ENCODE data around the gene ZSCAN18.
"Not testable (repeated sequence)": the region's sequence is repeated elsewhere in the genome, so short reads cannot be mapped to it uniquely, and the experiment has no call there.

Gene ZSCAN18, protein sequence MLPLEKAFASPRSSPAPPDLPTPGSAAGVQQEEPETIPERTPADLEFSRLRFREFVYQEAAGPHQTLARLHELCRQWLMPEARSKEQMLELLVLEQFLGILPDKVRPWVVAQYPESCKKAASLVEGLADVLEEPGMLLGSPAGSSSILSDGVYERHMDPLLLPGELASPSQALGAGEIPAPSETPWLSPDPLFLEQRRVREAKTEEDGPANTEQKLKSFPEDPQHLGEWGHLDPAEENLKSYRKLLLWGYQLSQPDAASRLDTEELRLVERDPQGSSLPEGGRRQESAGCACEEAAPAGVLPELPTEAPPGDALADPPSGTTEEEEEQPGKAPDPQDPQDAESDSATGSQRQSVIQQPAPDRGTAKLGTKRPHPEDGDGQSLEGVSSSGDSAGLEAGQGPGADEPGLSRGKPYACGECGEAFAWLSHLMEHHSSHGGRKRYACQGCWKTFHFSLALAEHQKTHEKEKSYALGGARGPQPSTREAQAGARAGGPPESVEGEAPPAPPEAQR

DNA sequence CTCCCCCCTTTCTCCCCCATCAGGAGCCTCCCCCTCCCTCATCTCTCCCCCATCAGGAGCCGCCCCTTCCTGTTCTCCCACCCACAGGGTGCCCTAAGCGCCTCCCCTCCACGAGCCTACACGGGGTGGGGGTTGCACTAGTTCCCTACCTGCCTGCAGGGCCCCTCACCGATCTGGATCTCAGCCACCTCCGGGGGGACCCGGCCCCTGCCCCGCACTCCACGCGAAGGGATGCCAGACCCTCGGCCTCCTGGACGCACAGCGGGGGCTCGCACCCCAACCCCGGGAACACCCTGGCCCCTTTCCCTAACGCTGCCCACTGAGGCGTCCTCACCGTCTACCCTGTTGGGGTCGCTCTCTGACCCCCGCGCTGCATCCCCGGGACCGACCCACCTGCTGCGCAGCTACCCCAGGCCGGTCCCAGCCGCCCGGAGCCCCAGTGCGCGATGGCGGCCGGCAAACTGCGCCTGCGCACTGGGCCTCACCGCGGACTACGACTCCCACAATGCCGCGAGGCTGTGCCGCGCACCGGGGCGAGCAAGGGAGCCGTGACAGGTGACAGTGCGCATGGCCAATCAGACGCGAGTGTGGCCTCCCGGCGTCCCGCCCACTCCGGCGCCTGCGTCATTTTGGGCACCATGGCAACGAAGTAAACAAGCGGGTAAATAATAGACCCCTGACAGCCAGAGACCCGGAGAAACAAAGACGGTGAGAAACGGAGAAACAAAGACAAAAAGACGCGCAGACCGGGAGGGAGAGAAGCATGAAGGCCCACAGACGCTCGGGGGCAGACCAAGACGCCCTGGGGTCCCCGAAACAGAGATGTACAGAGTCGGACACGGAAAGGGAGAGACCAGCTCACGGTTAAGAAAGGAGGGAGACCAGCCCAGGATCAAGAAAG is at the start of gene ZSCAN18:
Gene ZSCAN18 (minus strand): TSS at position 451 of the 901 bp plus-strand sequence. CDS start 7,964 bp downstream, outside the sequence.
- DNase-seq: peak; percentile 93

DNA sequence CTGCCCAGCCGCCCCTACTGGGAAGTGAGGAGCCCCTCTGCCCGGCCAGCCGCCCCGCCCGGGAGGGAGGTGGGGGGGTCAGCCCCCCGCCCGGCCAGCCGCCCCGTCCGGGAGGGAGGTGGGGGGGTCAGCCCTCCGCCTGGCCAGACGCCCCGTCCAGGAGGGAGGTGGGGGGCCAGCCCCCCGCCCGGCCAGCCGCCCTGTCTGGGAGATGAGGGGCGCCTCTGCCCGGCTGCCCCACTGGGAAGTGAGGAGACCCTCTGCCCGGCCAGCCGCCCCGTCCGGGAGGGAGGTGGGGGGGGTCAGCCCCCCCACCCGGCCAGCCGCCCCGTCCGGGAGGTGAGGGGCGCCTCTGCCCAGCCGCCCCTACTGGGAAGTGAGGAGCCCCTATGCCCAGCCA is 49.4 kb upstream of the ZSCAN18 start:
- not testable (repeated sequence) for DNase-seq

DNA sequence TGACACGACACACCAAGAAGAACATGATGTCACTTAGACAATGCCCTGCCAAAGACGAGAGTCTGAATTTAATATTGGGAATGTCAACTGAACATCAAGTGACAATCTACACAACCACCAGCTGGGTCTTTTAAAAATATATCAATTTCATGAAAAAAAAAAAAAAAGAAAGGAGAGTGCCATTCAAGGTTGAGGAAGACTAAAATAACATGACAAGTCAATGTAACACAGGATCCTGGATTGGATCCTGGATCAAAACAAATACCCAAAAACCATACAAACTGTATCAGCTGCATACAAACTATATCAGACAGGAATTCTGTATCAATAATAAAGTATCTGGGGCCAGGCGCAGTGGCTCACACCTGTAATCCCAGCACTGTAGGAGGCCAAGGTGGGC is 47.8 kb upstream of the ZSCAN18 start:
- no peak for DNase-seq

DNA sequence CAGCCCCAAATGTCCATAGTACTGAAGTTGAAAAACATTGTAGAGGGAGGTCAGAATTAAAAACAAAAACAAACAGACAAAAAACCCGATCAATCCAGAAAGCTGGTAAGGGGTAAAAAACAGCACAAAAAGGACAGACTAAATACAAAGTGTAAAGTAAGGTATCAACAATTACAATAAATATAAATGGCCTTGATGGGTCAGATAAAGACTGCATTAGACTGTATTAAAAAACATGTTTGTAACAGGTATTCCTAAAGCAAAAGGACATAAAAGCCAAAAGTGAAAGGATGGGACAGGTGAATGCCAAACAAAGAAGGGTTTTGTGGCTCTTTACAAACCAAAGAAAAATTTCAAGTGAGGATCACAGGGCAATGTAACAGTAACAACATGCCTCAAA is 36.2 kb upstream of the ZSCAN18 start:
- no peak for DNase-seq

DNA sequence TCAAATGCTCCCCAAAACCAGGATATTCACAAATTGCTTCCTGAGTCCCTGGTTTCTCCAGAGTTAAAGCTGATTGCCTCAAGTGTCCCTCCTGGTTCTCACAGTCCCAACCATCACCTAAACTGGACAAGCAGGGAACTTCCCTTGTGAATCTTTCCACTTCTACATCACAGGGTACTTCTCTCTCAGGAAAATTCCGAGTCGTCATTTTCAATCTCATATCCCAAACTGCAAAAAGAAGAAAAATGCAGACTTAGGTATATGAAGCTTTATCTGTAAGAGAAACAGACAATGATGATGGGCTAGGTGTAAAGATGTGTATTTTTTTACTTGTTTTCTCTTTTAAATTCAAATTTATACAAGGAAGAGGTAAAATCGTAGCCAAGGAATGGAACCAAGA is 31.3 kb upstream of the ZSCAN18 start:
- DNase-seq: no peak

DNA sequence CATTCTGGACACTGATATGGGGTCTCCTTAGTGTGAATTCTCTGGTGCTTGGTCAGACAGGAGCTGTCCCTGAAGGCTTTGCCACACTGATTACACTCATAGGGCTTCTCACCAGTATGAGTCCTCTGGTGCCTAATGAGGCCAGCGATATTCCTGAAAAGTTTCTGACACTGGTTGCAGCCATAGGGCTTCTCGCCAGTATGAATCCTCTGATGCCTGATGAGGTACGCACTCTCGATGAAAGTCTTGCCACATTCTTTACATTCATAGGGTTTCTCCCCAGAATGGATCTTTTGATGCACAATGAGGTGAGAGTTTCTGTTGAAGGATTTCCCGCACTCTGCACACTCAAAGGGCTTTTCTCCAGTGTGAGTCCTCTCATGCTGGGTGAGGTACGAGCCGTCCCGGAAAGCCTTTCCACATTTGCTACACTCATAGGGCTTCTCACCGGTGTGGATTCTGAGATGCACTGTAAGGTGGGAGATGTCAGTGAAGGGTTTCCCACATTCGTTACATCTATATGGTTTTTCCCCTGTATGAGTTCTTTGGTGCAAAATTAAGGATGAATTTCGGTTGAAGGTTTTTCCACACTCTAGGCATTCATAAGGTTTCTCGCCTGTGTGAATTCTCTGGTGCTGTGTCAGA is 30.1 kb upstream of the ZSCAN18 start:
- DNase-seq: no peak

DNA sequence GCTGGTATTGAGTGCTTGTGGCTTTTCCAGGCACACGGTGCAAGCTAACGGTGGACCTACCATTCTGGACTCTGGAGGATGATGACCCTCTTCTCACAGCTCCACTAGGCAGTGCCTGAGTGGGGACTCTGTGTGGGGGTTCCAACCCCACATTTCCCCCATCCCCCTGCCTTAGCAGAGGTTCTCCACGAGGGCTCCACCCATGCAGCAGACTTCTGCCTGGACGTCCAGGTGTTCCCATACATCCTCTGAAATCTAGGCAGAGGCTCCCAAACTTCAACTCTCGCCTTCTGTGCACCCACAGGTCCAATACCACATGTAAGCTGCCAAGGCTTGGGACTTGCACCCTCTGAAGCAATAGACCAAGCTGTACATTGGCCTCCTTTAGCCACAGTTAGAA is 25.3 kb upstream of the ZSCAN18 start:
- no peak for DNase-seq

DNA sequence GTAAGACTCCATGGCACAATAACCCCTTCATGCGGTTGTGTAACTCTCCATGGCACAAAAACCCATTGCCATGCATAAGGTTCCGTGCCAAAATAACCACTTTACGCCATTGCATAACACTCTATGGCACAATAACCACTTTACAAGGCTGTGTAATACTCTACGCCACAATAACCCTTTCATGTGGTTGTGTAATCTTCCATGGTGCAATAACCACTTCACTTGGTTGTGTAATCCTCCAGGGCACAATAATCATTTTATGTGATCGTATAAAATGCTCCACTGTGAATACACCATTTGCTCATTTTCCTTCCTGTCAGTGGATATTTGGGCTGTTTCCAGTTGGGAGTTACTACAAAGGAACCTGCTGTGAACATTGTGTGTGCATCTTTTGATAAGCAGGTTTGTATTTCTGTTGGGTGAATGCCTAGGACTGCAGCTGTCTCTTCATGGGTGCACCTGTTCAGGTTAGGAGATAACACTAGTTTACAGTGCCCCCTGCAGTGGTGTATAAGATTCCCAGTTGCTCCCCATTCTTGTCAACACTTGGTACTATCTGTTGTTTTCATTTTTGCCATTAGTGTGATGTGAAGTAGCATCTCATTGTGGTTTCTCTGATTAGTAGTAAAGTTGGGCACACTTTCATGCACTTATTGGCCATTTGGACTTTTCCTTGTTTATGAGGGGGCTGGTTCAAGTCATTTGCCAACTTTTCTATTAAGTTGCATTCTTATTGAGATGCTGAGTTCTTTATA is 21.1 kb upstream of the ZSCAN18 start:
- no peak for DNase-seq

DNA sequence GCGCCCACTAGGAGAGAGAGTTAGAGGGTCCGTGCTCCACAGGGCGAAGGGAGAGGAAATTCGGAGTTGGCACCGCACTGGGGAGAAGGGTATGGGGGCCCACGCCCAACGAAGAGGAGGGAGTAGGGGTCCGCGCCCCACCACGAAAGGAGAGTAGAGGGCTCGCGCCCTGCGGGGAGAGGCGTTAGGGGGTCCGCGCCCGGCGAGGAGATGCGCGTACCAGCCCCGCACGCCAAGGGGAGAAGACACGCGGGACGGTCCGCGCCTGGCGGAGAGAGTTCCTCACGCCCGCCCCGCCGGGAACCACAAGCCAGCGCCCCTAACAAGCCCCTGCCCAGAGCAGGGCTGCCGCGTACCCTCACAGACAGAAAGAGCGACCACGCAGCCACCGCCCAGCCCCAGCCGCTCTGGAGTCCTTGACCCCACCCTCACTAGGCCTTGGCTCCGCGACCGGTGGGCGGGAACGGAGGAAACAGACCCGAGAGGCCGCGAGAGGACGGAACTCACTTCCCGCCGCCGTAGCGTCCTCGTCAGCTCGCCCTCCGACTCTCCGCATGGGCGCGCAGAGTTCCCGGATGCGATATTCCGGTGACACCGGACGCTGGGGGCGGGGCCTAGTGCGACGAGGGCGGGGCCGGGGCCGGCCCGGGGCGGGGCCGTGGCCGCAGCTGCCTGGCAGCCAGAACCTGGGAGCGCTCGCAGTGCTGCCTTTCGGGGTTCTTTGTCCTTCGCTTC is 20.0 kb upstream of the ZSCAN18 start:
- DNase-seq: no peak

DNA sequence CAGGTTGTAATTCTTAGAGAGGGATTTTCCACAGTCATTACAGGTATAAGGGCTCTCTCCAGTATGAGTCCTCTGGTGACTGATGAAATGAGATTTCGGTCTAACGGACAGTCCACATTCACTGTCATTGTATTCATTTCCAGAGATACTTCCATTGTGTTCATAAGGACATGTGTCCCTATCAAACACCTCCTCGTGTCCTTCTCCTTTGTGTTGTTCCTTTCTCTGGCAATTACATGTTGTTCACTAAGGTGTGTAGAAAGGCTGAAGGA is 10.5 kb upstream of the ZSCAN18 start:
- DNase-seq: no peak

DNA sequence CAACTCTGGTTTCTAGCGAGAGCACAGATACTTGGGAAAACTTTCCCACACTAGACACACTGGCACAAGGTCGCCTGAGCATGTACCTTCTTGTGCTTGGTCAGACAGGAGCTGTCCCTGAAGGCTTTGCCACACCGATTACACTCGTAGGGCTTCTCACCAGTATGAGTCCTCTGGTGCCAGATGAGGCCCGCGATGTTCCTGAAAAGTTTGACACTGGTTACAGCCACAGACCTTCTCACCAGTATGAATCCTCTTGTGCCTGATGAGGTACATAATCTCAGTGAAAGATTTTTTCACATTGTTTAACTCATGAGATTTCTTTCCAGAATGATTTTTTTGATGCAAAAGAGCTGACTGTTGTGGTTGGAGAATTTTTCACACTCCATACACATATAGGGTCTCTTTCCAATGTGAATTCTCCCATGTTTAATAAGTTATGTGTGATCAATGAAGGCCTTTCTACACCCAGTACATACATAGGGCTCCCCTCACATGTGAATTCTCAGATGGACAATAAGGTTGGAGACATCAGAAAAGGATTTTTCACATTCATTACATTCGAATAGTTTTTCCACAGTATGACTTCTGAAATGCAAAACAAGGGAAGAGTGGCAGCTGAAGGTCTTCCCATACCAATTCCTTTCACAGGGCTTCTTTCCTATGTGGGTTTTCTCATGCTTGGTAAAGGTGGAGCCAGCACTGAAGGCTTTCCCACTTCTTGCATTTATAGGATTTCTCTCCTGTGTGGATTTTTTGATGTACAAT is 9.9 kb upstream of the ZSCAN18 start:
- no peak for DNase-seq

DNA sequence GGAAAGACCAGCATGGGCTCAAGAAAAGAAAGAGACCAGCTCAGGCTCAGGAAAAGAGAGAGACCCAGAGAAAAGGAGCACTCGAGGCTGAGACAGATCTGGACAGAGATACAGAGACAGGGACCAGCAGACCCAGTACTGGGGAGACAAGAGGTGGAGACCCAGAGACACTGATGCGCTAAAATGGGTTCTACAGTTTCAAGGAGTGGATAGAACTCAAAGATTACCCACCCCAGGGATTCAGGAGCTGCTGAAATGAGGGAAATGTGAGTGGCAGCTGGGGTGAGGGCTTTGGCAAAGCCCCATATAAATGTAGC is 609 bp upstream of the ZSCAN18 start:
- no peak for DNase-seq

DNA sequence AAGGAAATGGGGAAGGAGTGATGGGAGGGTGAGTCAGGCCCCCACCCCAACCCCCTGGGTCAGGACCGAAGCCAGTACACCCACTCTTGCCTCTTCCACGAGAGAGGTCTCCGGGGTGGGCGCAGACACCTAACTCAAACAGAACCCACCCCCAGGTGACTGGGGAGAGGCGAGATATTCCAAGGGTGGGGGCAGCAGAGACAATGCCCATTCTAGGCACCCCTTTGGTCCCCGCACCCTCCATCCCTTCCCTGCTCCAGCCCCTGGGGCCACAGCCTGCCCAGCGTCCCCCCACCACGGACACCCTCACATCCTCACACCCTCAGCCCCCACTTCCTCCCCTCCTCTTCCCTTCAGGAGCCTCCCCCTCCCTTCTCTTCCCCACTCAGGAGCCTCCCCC is 682 bp downstream of the ZSCAN18 start:
- no peak for DNase-seq

DNA sequence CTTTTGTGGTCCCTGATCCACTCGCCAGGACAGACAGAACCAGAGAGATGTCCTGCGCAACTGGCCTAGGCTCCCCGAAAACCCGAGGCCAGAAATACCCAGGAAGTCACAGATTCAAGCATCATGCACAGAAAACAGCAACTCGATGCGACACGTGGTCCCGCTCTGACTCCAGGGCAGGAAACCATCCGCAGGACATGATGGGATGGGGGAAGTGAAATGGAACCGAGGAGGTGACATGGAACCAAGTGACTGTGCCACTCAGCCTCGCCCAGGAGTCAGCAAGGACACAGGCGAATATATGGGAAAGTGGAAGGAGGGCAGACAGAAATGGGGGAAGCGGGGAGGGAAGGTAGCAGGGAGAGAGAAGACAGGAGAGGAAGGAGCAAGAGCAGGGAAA is 1.1 kb downstream of the ZSCAN18 start:
- DNase-seq: no peak

DNA sequence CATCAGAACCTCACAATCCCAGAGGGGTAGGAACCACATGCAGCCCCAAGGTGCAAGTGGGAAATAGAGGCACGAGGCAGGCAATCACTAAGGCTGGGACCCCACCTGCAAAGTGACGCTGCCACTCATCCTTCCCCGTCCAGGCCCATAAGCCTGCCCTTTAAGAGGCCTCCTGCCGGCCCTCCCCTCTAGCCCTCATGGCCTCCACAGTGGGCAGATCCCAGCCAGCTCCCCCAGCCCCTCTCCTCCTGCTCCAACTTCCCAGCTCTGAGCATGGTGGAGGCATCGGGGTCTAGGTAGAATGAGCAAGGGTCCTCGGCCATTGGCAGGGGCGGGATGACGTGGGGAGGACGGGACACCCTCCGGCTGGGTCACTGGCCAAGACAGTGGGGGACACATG is 2.7 kb downstream of the ZSCAN18 start:
- no peak for DNase-seq

DNA sequence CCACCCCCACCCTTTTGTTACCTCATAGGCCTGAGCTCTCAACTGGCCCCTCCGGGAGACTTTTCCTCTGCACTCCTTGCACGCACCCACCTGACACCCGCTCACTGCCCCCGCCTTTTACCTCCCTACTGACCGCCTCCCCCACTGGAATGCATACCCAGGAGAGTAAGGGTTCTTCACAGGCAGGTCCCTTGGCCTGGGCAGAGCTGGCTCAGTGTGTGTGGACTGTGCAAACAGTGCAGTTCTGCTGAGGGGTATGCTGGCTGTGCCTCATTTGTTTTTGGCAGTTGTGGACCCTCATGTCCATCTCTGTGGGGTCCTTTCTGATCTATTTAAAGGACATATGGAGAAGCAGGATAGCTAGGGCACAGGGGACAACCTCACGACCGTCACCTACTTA is 5.0 kb downstream of the ZSCAN18 start:
- no peak for DNase-seq

DNA sequence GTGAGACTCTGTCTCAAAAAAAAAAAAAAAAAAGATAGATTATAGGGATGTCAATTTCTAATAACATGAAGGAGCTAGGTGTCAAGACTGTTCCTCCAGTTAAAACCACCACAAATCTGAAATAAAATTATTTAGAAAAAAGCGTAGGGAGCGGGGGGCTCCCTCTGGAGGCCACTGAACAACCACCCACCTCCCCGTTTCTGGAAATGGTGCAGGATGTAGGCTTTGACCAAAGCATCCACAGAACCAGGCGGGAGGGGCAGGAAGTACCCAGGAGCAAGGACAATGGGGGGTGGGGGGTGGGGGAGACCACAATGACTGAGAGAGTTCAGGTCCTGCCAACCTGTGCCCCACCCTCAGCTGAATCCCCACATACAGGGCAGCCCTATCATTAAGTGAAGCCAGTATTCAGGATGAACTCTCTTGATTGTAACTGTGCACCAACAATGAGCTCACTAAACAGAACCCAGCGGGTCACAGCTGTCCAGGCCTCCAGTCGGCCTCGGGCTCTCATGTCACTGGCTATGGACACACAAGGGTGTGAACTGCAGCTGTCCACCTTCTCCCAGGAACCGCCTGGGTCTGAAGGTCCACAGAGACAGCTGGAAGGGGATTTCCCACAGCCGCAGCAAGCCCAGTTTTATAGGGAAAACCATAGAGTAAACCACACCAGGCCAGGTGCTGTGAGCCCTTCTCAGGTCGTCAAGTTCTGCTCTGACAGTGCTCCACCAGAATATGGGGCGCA is 6.6 kb downstream of the ZSCAN18 start:
- DNase-seq: no peak

DNA sequence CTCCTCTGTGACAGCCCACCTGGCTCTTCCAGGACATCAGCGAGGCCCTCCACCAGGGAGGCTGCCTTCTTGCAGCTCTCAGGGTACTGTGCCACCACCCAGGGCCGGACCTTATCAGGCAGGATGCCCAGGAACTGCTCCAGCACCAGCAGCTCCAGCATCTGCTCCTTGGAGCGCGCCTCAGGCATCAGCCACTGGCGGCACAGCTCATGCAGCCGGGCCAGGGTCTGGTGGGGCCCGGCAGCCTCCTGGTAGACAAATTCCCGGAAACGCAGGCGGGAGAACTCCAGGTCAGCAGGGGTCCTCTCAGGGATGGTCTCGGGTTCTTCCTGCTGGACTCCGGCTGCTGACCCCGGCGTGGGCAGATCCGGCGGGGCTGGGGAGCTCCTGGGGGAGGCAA is 8.2 kb downstream of the ZSCAN18 start:
- DNase-seq: no peak

DNA sequence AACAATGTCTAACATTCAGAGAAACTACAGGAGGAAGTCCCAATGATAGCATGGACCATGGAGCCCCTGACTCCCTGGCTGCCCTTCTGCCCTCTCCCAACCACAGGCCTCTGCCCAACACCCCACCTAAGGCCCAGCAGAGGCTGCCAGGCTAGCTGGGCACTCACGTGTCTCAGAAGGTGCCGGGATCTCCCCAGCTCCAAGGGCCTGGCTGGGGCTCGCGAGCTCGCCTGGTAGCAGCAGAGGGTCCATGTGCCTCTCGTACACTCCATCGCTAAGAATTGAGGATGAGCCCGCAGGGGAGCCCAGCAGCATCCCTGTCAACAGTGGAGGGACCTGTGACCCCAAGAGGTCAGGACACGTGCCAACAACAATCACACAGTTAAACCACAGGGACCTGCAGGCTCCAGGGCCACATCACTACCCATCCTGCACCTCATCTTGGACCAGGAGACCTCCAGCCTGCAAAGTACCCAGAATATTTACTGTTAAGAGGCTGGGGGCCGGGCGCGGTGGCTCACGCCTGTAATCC is 9.4 kb downstream of the ZSCAN18 start:
- no peak for DNase-seq

Data from NCI-H146 (cell line).